Transverse colon (tissue), 4 donors: ENCODE measurements around the gene CLSTN2. TPM values are rescaled to one million over a fixed set of nuclear protein-coding genes. Genes with fewer than 3 reads are reported as not detected.

ENCODE experiments used
- DNase-seq: peaks from one replicate; pipeline ENCODE4 v3.0.0-alpha.2; 2019
- H3K27ac ChIP-seq, 4 donors: fragments of 200-600 bp; sonication (generic); 2 replicates each; pipeline ENCODE4 v1.5.1; 2016 to 2018; ENCODE audit warnings: inconsistent platforms in 4 of 4
- H3K27me3 ChIP-seq: fragments of 200-600 bp; sonication (generic); 2 replicates; pipeline ENCODE4 v1.5.1; 2017; ENCODE audit warnings: inconsistent platforms
- H3K36me3 ChIP-seq, 4 donors: fragments of 200-600 bp; sonication (generic); 2 replicates each; pipeline ENCODE4 v1.5.1; 2017 to 2019; ENCODE audit warnings: inconsistent platforms in 4 of 4
- H3K4me1 ChIP-seq, 4 donors: fragments of 200-600 bp; sonication (generic); 2 replicates each; pipeline ENCODE4 v1.5.1; 2017 to 2020; ENCODE audit warnings: inconsistent platforms in 4 of 4
- H3K4me3 ChIP-seq, 4 donors: fragments of 200-600 bp; sonication (generic); 1 replicate in 1 of 4; 2 replicates in 3 of 4; pipeline versions ENCODE4 v1.5.1 to v1.6.1; 2017 to 2019; ENCODE audit warnings: inconsistent platforms in 4 of 4
- H3K9me3 ChIP-seq, 2 donors: fragments of 200-600 bp; sonication (generic); 2 replicates each; pipeline ENCODE4 v1.5.1; 2017 to 2019; ENCODE audit warnings: inconsistent platforms in 2 of 2
- CTCF ChIP-seq, 5 experiments: fragments of 200-600 bp in 3 of 5; fragments of 450-650 bp in 2 of 5; sonication (generic) in 3 of 5; IDR thresholded peaks; 1 replicate in 2 of 5; 2 replicates in 3 of 5; pipeline ENCODE4 v1.5.1; 2016 to 2017; ENCODE audit warnings: antibody characterized with exemption in 5 of 5, inconsistent platforms in 3 of 5, mild to moderate bottlenecking in 2 of 5, moderate library complexity in 1 of 5
- EP300 ChIP-seq: sonication (generic); formaldehyde crosslinking; IDR thresholded peaks from one replicate; pipeline ENCODE4 v1.6.1; 2017; ENCODE audit warnings: antibody characterized with exemption, low read depth
- POLR2A ChIP-seq: fragments of 450-650 bp; IDR thresholded peaks from one replicate; pipeline ENCODE4 v1.6.1; 2016; ENCODE audit warnings: antibody characterized with exemption, mild to moderate bottlenecking, moderate library complexity
- POLR2AphosphoS5 ChIP-seq, 3 donors: sonication (generic); formaldehyde crosslinking; IDR thresholded peaks; one replicate each; pipeline ENCODE4 v1.6.1; 2016; ENCODE audit warnings: antibody characterized with exemption in 3 of 3
- WGBS, 2 donors: methylation state at CpG; one replicate each; pipeline ENCODE4 v1.1.5; 2018; ENCODE audit warnings: low coverage in 1 of 2; 5-methylcytosine and 5-hydroxymethylcytosine counted together
- in situ Hi-C, 4 donors: fragments of 200-750 bp; cut with MboI; loops; one replicate each; pipeline versions ENCODE4 v1.15.0 to v1.15.1; 2017; ENCODE audit warnings: low sequenced_read_pairs in 3 of 4, low pct_ligation_motif_present in 1 of 4, low pct_unique_long_range_greater_than_20kb in 1 of 4
- intact Hi-C: fragments of 100-400 bp; cut with DNase I; formaldehyde crosslinking; loops from one replicate; pipeline ENCODE4 v1.15.1; 2023; ENCODE audit warnings: low total_unique reads
- total RNA-seq, 4 donors: library from RNA; depleted of rRNA; stranded (reverse); fragments of >200 nt; gene quantifications; one replicate each; pipeline ENCODE4 v1.1.0, GENCODE V29; 2016

CLSTN2 gene
- total RNA-seq, 4 donors from 2014 or later, result 0.60 to 9.0 (median 2.2) TPM

GRCh38 chr3:140288595-140288994 lies 353.6 kb downstream of the CLSTN2 start:
- intact Hi-C loops, result no loop called here

GRCh38 chr3:140290105-140290504 lies 355.1 kb downstream of the CLSTN2 start:
- intact Hi-C loops, result no loop called here
- in situ Hi-C loops, result no loop called here
- no peaks in the 10 kb centered on the region for H3K27me3 ChIP-seq
- no peak overlapping the region for H3K27ac ChIP-seq
- H3K36me3 ChIP-seq, result no peaks in the 10 kb centered on the region
- no peaks in the 10 kb centered on the region for H3K4me1 ChIP-seq
- H3K4me3 ChIP-seq, result no peak overlapping the region
- H3K9me3 ChIP-seq, result no peaks in the 10 kb centered on the region
- no peak for DNase-seq
- WGBS, 2 donors, result 65% methylated on average over 2 of the region's 2 CpGs; no CpG with 5 or more reads in 1 of the 2 donors
- TF ChIP-seq EP300, result no peak

More at GRCh38 chr3:140288595-140288994, 353.6 kb downstream of the CLSTN2 start:
- Histone ChIP-seq H3K27ac (no peak overlapping the region), H3K4me1 (no peaks in the 10 kb centered on the region), H3K27me3 (no peaks in the 10 kb centered on the region), H3K9me3 (no peaks in the 10 kb centered on the region), H3K4me3 (no peak overlapping the region), H3K36me3 (no peaks in the 10 kb centered on the region)
- TF ChIP-seq POLR2A (no peak), CTCF (IDR thresholded peaks at IDR 0.05) (no peak), POLR2AphosphoS5 (IDR thresholded peaks at IDR 0.05) (no peak), EP300 (no peak)
- no peak for DNase-seq
- 41% methylated on average over 1 of the region's 1 CpG; no CpG with 5 or more reads in 1 of the 2 donors for WGBS, 2 donors
- in situ Hi-C loops, result no loop called here

- intact Hi-C loops, result no loop called here
- no peak for DNase-seq
- Histone ChIP-seq H3K36me3 (no peaks in the 10 kb centered on the region), H3K27ac (no peak overlapping the region), H3K9me3 (no peaks in the 10 kb centered on the region), H3K4me3 (no peak overlapping the region), H3K27me3 (no peaks in the 10 kb centered on the region), H3K4me1 (no peaks in the 10 kb centered on the region)
- TF ChIP-seq CTCF (IDR thresholded peaks at IDR 0.05) (no peak), POLR2A (no peak), POLR2AphosphoS5 (IDR thresholded peaks at IDR 0.05) (no peak), EP300 (no peak)
- in situ Hi-C loops, result no loop called here
- 81 to 83% methylated on average over 2 of the region's 2 CpGs for whole genome bisulfite sequencing, 2 donors
Measured at GRCh38 chr3:140292170-140292569, 357.2 kb downstream of the CLSTN2 start.

- H3K9me3 ChIP-seq, result no peaks in the 10 kb centered on the region
- TF ChIP-seq POLR2AphosphoS5 (IDR thresholded peaks at IDR 0.05) (no peak), EP300 (no peak), CTCF (IDR thresholded peaks at IDR 0.05) (no peak), POLR2A (no peak)
- H3K27me3 ChIP-seq, result no peaks in the 10 kb centered on the region
- DNase-seq, result no peak
- no peak overlapping the region for H3K27ac ChIP-seq
- H3K36me3 ChIP-seq, result no peaks in the 10 kb centered on the region
- no peak overlapping the region for H3K4me3 ChIP-seq
- in situ Hi-C loops (no loop called here), intact Hi-C loops (no loop called here)
- WGBS, 2 donors, result 49 to 68% methylated on average over 4 of the region's 4 CpGs
- no peaks in the 10 kb centered on the region for H3K4me1 ChIP-seq
Measured at GRCh38 chr3:140292684-140293083, 357.7 kb downstream of the CLSTN2 start.

- in situ Hi-C loops (no loop called here), intact Hi-C loops (no loop called here)
- Histone ChIP-seq H3K9me3 (no peaks in the 10 kb centered on the region), H3K27me3 (no peaks in the 10 kb centered on the region), H3K27ac (no peak overlapping the region), H3K4me1 (no peaks in the 10 kb centered on the region), H3K36me3 (no peaks in the 10 kb centered on the region), H3K4me3 (no peak overlapping the region)
- 60 to 80% methylated on average over 2 of the region's 2 CpGs for WGBS, 2 donors
- DNase-seq, result no peak
- no peak for TF ChIP-seq POLR2AphosphoS5 (IDR thresholded peaks at IDR 0.05)
Measured at GRCh38 chr3:140294058-140294457, 359.1 kb downstream of the CLSTN2 start.
